Heart left ventricle (tissue), 13 donors: ENCODE measurements around the gene PALLD.

Experiments
- CTCF ChIP-seq, 12 donors: fragments of 200-600 bp; sonication (generic) in 4 of 12; IDR thresholded peaks; one replicate each; pipeline versions ENCODE4 v1.5.0 to v1.8.0; 2018 to 2022; ENCODE audit warnings: antibody characterized with exemption in 12 of 12, mild to moderate bottlenecking in 5 of 12
- POLR2A ChIP-seq, 2 donors: fragments of 450-650 bp; IDR thresholded peaks; one replicate each; pipeline ENCODE4 v1.6.1; 2017; ENCODE audit warnings: antibody characterized with exemption in 2 of 2, mild to moderate bottlenecking in 2 of 2, moderate library complexity in 2 of 2
- donor health status: ischemic (EF 13 %, LVEDD 7.1; RV severe dilation, severe dysfunction).
- donor health status: DM: no; HTN: yes; CAD: no.
- donor health status: DM: no; HTN: no; CAD: no.
- donor health status: ischemic (EF 25% LVEDD 6.9; RV normal size, moderate dysfunction).
- donor health status: ischemic (EF 25% LVEDD 5.7; RV mildly dilated, moderate dysfunction).
- donor health status: ischemic (EF 35%, LVEDD 5.7; RV mildly dilated, moderate dysfunction).
- donor health status: nonischemic (EF 11% LVEDD 7.7; RV severe dilation, severe dysfunction).
- donor health status: DM: yes; HTN: yes; CAD: no.
- donor health status: PGD.
- donor health status: ischemic (EF 29% LVEDD 5.4; RV normal size, mild dysfunction).
- donor health status: nonischemic (EF 23%, LVEDD 6.1; RV moderate dilation, normal function).

- TF ChIP-seq POLR2A (IDR thresholded peaks at IDR 0.05) (no peak), CTCF (IDR thresholded peaks at IDR 0.05) (no peak)
These were observed 276.7 kb downstream of the PALLD start for GRCh38 chr4:168773388-168774195.
